GM19324 (cell line): ENCODE measurements around the gene CHN1.

Source experiments
- ATAC-seq: cut with Tn5 transposase; IDR thresholded peaks from one replicate; pipeline ENCODE4 v1.9.1; 2021; ENCODE audit warnings: mild to moderate bottlenecking, moderate library complexity; ENCODE audit not compliant: unreplicated experiment, low FRiP score

The CHN1 gene

DNA sequence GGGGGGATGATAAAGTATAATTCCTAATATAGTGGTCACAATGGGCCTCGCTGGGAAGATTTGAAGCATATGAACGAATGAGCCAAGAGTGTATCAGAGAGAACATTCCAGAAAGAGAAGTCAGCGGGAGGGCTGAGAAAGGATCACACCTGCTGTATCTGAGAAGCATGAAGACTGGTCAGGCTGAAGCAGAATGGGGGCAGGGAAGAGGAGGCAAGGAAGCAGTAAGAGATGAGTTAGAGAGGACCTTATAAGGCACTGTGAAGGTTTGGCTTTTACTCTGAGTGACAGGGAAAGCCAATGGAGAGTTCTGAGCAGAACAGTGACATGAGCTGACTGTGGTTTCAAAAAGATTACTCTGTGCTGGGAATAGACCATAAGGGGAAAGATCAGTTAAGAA is 73.5 kb downstream of the CHN1 start:
- ATAC-seq = no peak

DNA sequence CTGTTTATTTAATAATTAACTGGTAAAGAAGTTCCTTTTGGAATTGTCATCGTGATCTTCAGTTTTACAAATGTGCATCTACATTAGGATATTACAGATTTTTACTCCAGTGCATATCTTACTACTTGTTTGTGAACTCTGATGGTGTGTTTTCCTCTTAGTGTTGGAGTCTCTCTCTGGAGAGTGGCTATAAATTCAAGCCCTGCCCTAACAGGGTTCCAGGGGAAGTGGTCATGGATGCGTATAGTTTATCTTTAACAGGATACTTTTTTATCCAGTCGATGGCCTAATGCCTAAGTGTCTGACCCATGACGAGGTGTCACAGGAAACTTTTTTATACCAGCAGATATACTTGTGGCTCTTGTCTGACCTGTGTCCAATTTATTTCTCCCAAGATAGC is 75.4 kb downstream of the CHN1 start:
- ATAC-seq = no peak

DNA sequence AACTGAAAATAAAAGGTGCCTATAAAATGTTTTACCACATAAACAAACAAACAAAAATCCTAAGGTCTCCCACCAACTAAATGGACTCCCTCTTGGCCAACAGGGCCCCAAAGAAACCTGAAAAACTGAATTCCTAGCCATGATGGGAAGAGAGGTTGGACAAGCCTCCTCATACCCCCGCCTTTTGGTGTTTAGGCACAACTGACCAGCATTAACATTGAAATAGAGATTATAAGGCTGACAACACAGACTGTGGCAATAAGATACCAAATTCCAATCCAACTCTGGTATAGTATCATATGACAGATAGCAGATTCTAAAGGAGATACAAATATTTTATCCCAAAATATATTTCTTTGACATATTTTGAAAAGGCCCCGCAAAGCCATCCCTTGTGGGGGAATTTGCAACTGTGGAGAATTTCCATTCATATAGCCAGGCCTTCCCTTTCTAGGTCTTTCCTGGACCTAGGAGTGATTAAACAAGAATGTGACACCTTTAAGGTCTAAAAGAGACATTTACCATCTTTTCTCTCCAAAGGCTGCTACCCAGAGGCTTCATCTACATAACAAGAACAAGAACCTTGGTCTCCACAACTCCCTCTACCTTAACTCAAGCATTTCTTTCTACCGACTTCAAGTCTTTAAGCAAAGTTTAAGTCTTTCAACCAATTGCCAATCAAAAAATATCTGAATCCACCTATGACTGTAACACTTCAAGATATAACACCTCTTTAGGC is 80.0 kb downstream of the CHN1 start:
- no peak for ATAC-seq

DNA sequence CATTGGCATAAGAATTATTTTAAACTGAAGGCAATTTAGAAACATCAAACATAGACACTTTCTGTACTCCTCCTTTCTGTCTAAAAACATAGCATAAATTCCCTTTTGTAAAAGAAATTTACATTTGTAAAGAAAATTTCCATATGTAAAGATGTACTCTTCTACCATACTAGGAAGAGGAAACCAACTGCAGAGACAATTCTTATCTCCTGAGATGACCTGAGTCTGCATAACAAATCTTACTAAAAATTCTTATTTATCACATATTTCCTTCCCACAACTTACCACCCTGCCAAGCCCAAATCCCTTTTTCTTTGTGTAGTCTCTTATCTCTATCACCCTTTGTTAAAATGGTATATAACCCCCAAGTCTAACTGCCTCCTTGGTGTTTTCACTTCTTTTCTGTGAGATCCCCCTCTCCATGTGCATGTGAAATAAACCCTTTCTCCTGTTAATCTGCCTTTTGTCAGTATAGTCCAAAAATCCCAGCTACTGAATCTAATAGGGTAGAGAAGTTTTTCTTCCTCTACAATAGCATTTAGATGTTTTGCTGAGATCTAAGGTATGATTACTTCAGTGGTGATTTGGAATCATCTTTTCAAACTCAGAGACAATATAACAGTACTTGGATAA is 81.0 kb downstream of the CHN1 start:
- ATAC-seq = no peak

DNA sequence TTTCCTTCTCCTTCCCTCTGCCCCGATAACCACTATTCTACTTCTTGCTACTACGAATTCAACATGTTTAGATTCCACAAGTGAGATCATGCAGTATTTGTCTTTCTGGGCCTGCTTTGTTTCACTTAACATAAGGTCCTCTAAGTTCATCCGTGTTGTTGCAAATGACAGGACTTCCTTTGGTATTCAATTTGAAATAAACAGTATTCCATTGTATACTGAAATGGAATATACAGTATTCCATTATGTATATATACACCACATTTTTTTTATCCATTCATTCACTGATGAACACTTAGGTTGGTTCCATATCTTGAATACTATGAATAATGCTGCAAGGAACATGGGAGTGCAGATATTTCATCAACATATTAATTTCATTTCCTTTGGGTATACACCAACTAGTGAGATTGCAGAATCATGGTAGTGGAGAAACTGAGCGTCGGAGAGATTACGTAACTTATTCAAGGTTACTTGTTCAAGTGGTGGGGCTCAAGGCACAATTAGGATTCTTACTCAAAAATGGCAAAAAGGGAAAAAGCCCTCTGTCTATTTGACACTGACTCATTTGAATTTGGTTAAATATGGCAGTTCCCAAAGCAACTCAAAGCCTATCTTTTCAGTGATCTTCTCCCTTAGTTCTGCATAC is 85.1 kb downstream of the CHN1 start:
- no peak for ATAC-seq

DNA sequence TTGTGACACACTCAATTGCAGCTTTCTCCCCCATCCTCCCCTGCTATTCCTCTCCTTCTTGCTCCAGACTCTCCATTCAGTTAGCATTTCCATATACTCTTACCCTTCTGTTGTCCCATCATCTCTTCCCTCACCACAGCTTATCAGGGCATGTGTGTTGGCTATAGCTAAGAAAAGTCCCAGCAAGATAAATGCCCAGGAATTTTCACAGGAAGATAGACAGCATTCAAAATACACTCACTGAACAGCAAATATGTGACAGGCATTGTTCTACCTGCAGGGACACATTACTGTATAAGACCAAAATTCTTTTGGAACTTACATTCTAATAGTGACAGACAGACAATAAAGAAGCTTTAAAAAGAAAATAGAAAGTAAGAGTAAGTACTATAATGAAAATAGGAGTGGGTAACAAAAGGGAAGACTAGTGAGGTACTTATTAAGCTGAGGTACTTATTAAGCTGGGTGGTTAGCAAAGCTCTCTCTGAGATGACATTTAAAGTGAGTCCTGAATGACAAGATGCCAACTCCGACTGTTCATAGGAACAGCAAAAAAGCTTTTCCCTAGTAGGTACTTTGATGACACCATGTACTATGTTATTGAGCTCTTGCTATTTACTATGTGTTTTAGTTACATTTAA is 86.2 kb downstream of the CHN1 start:
- no peak for ATAC-seq

DNA sequence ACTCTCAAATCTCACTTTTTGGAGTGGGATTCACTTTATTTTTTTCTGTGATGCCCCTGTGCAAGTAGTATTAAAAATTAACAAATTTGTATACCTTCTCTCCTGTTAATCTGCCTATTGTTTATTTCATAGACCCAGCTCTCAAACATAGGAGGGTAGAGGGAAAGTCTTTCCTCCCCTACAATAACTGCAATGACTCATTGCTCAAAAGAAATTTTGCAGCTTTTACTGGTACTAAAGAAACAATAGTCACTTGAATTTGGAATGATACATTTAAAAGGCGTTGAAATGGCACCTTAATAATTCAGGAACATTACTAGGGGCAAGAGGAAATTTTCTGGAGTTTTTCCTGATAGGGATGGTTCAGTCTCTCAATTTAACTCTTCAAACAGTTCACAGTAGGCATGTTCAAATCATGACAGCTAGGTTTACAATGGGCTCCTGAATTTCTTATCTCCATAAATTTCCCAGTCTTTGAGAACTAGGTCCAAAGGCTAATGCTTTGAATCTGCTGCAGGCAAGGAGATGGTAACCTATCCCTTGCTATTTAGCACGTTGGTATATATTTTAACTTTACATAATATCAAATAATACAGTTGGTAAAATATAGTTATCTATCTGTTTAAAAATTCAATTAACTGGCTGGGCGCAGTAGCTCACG is 88.8 kb downstream of the CHN1 start:
- no peak for ATAC-seq

DNA sequence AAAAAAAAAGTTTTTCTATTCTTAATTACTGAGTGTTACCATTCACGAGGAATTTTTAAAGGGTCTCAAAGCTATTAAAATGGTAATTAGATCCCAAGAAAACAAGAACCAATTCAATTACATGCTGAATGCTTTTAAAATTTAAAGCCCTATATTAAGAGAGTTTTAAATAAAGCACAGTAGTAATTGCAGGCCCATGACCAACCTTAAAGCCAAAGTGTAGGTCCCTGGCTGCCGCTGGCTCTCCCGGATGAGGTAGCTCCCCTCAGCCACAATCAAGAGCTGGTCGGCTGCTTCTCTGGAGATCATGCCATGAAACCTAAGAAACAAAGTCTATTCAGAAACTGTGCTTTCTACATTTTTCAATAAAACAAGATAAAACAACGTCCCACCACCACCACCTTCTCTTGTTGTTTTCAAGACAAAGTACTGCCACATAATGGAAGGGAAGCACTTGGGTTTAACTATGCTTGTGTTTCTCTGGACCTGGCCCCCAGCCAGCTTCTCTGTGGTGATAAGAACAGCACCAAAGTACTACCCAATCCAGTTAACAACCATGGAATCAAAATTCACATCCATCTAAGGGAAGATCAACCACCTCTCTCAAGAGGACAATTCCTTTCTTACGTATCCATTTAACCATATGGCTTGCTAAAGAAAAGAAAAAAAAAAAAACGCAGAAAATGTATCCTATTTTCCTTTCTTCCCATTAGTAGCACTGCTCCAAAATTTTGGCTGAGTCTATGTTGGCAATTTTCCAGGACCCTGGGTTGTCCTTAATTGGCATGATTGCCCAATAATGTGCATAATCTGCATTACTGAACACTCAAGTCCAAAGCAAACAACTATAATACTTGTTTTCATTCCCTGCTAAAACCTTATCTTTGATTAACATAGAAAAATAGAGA is 90.1 kb downstream of the CHN1 start:
- ATAC-seq = no peak

DNA sequence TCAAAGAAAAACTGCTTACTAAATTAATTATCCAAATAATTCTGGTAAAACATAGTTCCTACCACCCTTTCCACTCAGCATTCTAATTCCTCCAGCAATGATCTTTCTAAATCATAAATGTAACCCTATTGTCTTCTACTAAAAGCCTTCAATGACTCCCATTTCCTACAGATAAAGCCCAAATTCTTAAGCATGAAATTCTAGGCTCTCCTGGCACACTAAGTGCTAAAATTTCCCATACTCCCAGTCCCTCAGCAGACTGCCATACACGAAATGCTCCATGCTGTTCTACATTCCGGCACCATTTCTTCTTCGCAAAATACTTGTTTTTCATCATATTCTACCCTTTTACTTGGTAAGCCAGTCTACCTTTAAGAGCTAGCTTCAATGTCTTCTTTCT is 96.9 kb downstream of the CHN1 start:
- ATAC-seq = no peak

DNA sequence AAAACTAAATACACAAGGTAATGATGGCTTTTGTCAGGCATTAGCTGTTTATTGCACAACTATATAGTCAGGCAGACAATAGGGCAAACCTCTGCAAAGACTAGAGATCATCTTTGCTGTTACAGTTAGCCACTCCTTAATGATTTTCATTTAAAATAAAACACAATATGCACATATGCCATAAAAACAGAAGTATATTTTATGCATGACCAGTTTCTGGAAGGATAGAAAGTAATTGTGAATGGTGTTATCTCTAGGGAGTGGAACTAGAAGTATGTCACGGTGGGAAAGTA is 102.0 kb downstream of the CHN1 start:
- no peak for ATAC-seq

DNA sequence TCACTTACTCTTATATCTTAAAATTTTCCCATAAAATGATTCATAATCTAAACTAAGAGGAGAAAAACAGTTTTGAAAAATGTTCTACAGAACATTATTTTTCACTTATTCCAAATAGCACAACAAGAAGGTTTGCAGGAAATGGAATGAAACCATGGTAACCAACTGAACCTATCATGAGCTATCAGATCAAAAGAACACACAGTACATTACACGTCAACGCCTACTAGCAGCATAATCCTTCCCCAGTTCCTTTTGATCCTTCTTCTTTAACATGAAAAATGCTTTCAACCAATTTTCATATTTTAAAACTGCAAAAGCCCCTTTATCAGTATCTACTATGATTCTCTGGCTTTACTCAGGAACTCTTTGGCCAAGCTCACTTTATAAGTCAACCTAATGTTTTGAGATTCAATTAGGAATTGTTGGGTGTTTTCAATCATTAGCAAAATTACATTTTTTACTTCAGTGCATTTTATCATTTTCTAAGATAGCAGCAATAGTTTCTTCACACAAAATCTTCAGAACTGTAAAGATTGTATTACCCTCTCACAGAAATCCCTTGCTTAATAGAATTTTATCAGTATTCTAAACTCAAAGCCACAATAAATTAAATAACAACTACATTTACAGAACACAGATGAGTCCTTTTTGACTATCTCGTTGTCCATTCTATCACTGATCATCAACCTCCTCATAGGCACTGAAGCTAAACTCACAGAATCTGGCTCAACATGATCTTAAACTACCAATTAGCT is 102.5 kb downstream of the CHN1 start:
- no peak for ATAC-seq

DNA sequence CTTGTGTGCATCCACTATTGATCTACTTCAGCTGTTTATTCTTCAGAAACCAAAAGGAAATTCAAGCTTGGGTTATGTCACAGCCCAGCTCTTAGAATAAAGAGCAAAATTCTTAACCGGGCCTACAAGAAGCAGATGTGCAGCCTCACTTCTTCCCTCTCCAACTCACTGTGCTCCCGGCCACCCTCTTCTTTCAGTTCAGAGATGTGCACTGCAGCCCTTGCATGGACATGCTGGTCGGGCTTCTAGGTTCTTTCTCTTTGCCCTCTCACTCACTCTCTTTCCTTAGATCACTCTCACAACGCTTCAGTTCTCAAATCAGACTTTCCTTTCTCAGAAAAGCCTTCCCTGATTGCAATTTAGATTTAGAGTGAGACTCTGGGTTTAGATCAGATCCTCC is 104.1 kb downstream of the CHN1 start:
- ATAC-seq = no peak

DNA sequence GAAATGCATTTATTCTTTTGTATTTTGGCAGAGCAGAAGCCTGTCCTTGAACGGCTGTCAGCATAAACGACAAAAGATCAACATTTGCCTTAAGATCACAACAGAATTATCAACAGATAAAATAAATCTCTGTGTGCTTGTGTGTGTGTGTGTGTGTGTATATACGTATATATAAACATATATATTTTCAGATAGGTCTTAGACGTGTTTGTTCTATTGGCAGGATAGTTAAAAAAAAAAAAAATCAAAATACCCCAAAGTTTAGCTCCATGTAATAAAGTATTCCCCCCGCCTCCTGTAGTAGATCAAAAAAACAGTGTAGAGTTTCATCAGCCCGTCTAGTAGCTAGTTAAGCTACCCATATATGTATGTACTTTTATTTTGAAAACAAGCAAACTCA is 107.9 kb downstream of the CHN1 start:
- no peak for ATAC-seq

DNA sequence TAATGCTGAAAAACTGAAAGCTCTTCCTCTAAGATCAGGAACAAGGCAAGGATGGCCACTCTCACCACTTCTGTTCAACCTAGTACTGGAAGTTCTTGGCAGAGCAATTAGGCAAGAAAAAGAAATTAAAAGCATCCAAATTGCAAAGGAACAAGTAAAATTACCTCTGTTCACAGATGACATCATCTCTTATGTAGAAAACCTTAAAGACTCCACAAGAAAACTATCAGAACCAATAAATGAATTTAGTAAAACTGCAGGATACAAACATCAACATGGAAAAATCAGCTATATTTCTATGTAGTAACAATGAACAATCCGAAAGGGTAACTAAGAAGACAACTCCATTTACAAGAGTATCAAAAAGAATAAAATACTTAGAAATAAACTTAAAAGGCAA is 112.2 kb downstream of the CHN1 start:
- ATAC-seq = no peak

DNA sequence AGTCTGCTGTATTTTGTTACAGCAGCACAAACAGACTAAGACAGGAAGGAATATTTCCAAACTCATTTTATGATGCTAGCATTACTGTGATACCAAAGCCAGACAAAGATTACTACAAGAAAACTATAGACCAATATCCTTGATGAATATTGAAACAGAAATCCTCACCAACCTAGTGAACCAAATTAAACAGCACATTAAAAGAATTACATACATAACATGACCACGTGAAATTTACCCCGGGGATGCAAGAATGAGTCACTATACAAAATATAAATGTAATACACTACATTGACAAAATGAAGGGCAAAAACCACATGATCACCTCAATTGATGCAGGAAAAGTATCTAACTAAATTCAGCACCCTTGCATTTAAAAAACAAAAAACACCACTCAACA is 112.6 kb downstream of the CHN1 start:
- no peak for ATAC-seq

DNA sequence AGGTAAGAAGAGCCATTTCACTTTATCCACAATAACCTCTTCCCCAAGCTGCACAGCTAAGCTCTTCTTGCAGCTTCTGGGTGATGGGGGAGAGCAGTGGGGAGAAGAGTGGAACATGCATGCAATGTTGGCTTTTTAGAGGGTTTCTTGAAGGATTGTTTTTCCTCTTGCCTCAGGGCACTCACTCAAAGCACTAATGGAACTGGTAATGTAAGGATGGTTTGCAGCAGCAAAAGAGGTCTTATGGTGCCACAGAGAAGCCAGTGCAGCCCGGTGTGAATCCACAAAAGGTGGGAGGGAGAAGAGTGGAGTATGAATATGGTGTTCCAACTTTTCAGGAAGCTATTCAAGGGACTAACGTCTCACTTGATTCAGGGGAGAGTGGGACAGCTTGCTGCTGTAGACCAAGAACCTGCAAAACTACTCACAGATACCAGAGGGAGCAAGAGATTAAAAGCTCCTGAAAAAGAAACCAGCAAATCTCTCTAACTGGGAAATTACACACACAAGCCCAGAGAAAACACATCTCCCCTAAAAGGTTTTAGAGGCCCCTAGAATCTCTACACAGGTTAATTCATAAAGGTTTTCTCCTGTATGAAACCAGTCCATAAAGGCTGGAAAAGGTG is 116.4 kb downstream of the CHN1 start:
- no peak for ATAC-seq

DNA sequence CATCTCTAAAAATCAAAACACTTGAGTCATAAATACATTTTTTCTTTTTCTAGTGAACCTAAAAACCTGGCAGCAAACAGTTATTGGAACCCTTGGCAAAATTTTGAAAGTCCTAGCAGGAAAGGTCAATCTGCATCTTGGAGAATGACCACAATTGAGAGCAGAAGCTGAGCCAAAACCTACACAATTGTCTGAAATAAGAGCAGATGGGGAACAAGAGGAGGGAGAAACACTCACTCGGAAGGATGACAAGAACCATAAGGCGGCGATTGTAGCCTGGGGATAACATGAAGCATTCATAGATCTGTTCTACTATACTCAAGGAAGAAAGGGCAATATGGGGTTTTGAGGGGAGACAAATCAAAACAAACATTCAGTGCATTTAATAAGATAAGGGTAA is 117.0 kb downstream of the CHN1 start:
- no peak for ATAC-seq

DNA sequence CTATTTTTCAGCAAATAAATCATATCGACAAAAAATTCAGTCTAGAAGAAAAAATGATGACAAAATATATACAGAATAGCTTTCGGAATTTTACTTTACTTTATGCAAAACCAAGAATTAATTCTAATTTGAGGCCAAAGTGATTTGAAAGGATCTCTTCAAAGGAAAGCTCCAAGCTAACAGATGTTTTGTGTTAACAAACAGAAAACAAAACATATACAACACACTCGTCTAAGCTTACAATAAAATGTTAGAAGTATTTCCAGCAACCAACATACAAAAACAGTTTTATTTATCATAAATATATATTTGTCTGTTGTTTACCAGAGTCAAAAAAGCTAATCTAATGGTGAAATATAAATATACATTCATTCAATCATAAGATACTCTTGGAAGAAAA is 122.8 kb downstream of the CHN1 start:
- no peak for ATAC-seq

DNA sequence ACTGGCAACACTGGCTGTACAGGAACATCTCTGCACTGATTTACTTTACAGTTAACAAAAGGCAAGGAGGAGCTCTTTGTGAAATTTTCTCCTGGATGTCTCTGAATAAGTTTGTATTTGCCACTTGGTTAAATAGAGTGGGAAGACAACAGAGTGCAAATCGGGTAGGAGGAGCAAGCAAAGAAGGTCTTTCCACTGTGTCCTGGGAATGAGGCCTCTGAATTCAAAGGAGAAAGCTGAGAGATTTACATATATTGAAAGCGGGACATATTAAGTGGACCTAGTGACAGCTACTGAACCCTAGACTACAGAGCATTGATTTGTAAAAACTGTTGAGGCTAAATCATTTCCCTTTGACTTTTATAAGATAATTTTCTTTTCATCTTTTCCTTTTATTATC is 123.5 kb downstream of the CHN1 start:
- ATAC-seq = no peak
